GM19397 (cell line): ENCODE data around the gene IRF6.
"Not testable (repeated sequence)": the region's sequence is repeated elsewhere in the genome, so short reads cannot be mapped to it uniquely, and the experiment has no call there.

Experiments
- ATAC-seq: cut with Tn5 transposase; IDR thresholded peaks from one replicate; pipeline ENCODE4 v1.9.1; 2021; ENCODE audit warnings: mild to moderate bottlenecking, moderate library complexity; ENCODE audit not compliant: unreplicated experiment

Gene IRF6

GRCh38 chr1:209823143-209824041, 17.4 kb upstream of the IRF6 start:
- ATAC-seq: no peak

- ATAC-seq: no peak
Observed at GRCh38 chr1:209822706-209823105, 16.8 kb upstream of the IRF6 start.

GRCh38 chr1:209820986-209821385, 15.0 kb upstream of the IRF6 start:
- no peak for ATAC-seq

GRCh38 chr1:209819058-209819457, 13.1 kb upstream of the IRF6 start:
- no peak for ATAC-seq

GRCh38 chr1:209817691-209818090, 11.7 kb upstream of the IRF6 start:
- ATAC-seq: no peak

GRCh38 chr1:209816923-209817322, 11.0 kb upstream of the IRF6 start:
- ATAC-seq: no peak

- ATAC-seq: no peak
Observed at GRCh38 chr1:209815931-209816341, 10.0 kb upstream of the IRF6 start.

GRCh38 chr1:209815490-209815889, 9.5 kb upstream of the IRF6 start:
- no peak for ATAC-seq

- ATAC-seq: no peak
Observed at GRCh38 chr1:209813902-209814301, 8.0 kb upstream of the IRF6 start.

- ATAC-seq: no peak
Observed at GRCh38 chr1:209810783-209811182, 4.8 kb upstream of the IRF6 start.

GRCh38 chr1:209809611-209810010, 3.7 kb upstream of the IRF6 start:
- ATAC-seq: no peak

- ATAC-seq: no peak
Observed at GRCh38 chr1:209808059-209808581, 2.2 kb upstream of the IRF6 start.

- no peak for ATAC-seq
Observed at GRCh38 chr1:209807509-209807908, 1.6 kb upstream of the IRF6 start.

- no peak for ATAC-seq
Observed at GRCh38 chr1:209805341-209805781, 581 bp downstream of the IRF6 start.

- ATAC-seq: no peak
Observed at GRCh38 chr1:209803568-209803967, 2.4 kb downstream of the IRF6 start.

GRCh38 chr1:209802780-209803152, 3.2 kb downstream of the IRF6 start:
- no peak for ATAC-seq

- no peak for ATAC-seq
Observed at GRCh38 chr1:209802117-209802779, 3.7 kb downstream of the IRF6 start.

- ATAC-seq: no peak
Observed at GRCh38 chr1:209800984-209801834, 4.7 kb downstream of the IRF6 start.

- no peak for ATAC-seq
Observed at GRCh38 chr1:209797978-209798639, 7.8 kb downstream of the IRF6 start.

GRCh38 chr1:209793711-209794110, 12.2 kb downstream of the IRF6 start:
- ATAC-seq: not testable (repeated sequence)

- no peak for ATAC-seq
Observed at GRCh38 chr1:209791920-209792319, 14.0 kb downstream of the IRF6 start.
